Smooth muscle cell (in vitro differentiated cells): ENCODE results near the gene KIF26A. TPM values are rescaled to one million over a fixed set of nuclear protein-coding genes. Genes with fewer than 3 reads are reported as not detected.

Source experiments
- DNase-seq: peaks from one replicate; lab custom pipeline; 2025; ENCODE audit not compliant: unreplicated experiment; lab: John Stamatoyannopoulos, UW
- H2AFZ ChIP-seq: fragments of 200-600 bp; sonication (generic); 2 replicates; pipeline ENCODE4 v1.6.0; 2016; ENCODE audit warnings: antibody characterized with exemption, low read depth, mild to moderate bottlenecking
- H3F3A ChIP-seq: fragments of 200-600 bp; sonication (generic); 2 replicates; pipeline ENCODE4 v1.6.0; 2017; ENCODE audit warnings: antibody characterized with exemption, low read depth
- H3K27ac ChIP-seq: fragments of 200-600 bp; sonication (generic); 2 replicates; pipeline ENCODE4 v1.5.1; 2016; ENCODE audit warnings: low read depth, mild to moderate bottlenecking
- H3K27me3 ChIP-seq: fragments of 200-600 bp; sonication (generic); 2 replicates; pipeline ENCODE4 v1.6.1; 2016; ENCODE audit warnings: low read depth, mild to moderate bottlenecking
- H3K36me3 ChIP-seq: fragments of 200-600 bp; sonication (generic); 2 replicates; pipeline ENCODE4 v1.5.1; 2016; ENCODE audit warnings: low read depth
- H3K4me1 ChIP-seq: fragments of 200-600 bp; sonication (generic); 2 replicates; pipeline ENCODE4 v1.5.1; 2016; ENCODE audit warnings: low read depth
- H3K4me2 ChIP-seq: fragments of 200-600 bp; sonication (generic); 2 replicates; pipeline ENCODE4 v1.6.0; 2016; ENCODE audit warnings: mild to moderate bottlenecking
- H3K4me3 ChIP-seq: fragments of 200-600 bp; sonication (generic); 2 replicates; pipeline ENCODE4 v1.5.1; 2016; ENCODE audit warnings: mild to moderate bottlenecking
- H3K79me2 ChIP-seq: fragments of 200-600 bp; sonication (generic); 2 replicates; pipeline ENCODE4 v1.6.0; 2016; ENCODE audit warnings: low read depth, mild to moderate bottlenecking
- H3K9ac ChIP-seq: fragments of 200-600 bp; sonication (generic); 2 replicates; pipeline ENCODE4 v1.6.0; 2016; ENCODE audit warnings: low read depth
- H3K9me3 ChIP-seq: fragments of 200-600 bp; sonication (generic); replicated peaks from 2 replicates; pipeline ENCODE4 v1.5.1; 2016; ENCODE audit warnings: low read depth
- H4K20me1 ChIP-seq: fragments of 200-600 bp; sonication (generic); 2 replicates; pipeline ENCODE4 v1.6.0; 2016; ENCODE audit warnings: low read depth
- CTCF ChIP-seq: fragments of 200-600 bp; sonication (generic); IDR thresholded peaks from 2 replicates; pipeline ENCODE4 v1.5.1; 2017; ENCODE audit warnings: borderline replicate concordance, mild to moderate bottlenecking, antibody characterized with exemption; ENCODE audit not compliant: insufficient read depth, poor library complexity, severe bottlenecking
- WGBS: methylation state at CpG from one replicate; pipeline ENCODE4 v1.1.7; 2016; ENCODE audit warnings: low lambda C conversion rate; 5-methylcytosine and 5-hydroxymethylcytosine counted together
- polyA plus RNA-seq: library from polyadenylated mRNA; unstranded; fragments of >200 nt; fragmentation: Nextera tagmentation; extraction: Ambion mirVana; gene quantifications from 2 replicates; pipeline ENCODE4 v1.2.1, GENCODE V29; 2016
- total RNA-seq: library from RNA; depleted of rRNA; stranded (reverse); fragments of >200 nt; gene quantifications from 2 replicates; pipeline ENCODE4 v1.2.3, GENCODE V29; 2014

Gene KIF26A
- total and polyA plus RNA-seq, 2 experiments from 2014 or later: 4.4 to 5.9 TPM

GRCh38 chr14:104107611-104108569 is 30.5 kb upstream of the KIF26A start:
- Histone ChIP-seq H3K4me3 (no peak overlapping the region), H3K79me2 (no peaks in the 10 kb centered on the region), H3K36me3 (no peaks in the 10 kb centered on the region), H4K20me1 (no peaks in the 10 kb centered on the region), H3K9me3 (no peaks in the 10 kb centered on the region), H3K27ac (no peak overlapping the region), H2AFZ (no peak overlapping the region), H3K9ac (no peak overlapping the region), H3K27me3 (no peaks in the 10 kb centered on the region), H3F3A (no peaks in the 10 kb centered on the region), H3K4me1 (peaks cover 6% of the 10 kb centered on the region), H3K4me2 (peak overlapping the region; percentile 51)
- no peak for DNase-seq
- no peak for TF ChIP-seq CTCF
- WGBS: 72% methylated on average over 21 of the region's 32 CpGs

DNA sequence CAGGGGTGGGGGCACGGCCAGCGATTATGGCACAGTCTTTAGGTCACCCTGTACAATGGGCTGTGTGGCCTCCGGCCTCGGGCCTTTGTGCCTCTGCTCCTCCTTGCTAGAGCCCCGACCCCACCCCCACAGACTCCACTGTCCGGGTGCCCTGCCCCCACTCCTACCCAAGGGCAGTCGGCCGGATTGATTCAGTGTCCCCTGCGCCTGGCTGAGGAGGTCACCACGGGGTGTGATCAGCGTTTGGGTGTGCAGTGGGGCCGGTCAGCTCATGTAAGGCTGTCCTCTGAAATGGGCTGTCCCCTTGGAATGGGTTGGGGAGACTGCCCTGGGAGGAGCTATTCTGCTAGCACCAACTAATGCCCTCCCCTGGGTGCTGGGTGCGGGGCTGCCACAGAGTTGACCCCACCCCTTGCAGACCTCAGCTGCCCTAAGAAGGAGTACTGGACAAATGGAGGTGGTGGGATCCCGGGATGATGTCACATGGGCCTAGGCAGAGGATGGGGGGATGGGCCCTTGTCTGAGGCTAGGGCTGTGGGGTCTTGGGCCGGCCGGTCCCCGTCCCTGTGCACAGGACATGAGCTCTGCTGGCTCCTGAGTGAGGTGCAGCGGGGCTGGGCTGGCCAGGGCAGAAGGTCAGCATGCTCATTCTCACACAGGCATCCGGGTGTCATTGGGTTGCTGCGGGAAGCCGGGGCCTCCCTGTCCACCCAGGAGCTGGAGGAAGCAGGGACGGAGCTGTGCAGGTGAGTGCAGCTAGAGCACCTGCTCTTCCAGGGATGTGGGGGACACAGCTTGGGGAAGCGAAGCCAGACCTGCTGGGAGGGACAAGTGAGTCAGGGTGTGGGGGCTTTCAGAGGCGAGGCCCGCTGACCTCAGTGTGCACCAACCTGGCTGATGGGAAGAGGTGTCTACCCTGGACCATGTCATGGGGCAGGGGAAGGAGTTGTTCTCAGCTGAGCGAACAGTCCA is 29.5 kb upstream of the KIF26A start:
- WGBS: 73% methylated on average over 20 of the region's 26 CpGs
- H3K9ac ChIP-seq: no peak overlapping the region
- no peak for DNase-seq

DNA sequence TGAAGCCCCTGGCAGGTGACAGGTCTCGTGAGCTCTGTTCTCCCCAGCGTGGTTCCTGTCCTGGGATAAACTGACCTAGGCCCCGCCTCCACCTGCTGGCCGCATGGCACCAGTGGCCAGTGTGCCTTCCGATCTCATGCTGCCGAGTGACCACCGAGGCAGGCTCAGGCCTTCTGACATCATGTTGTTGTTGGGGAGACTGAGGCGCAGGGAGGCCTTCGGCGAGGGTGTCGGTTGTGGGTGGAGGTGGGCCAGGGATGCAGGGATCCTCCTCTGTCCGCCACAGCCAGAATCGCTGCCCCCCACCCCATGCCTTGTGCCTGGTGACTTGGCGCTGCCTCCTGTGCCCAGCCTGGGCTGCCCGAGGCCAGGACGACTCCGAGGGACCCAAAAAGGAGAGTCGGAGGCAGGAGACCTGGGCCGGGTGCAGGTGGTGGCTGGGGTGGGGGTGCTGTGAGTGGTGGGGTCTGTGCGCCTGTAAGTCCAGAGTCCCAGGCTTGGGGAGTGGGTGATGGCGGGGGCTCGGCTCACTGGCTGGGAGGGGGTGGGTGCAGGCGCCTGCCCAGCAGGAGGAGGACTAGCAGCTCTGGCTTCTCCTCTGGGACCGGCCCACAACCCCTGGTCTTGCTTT is 28.5 kb upstream of the KIF26A start:
- Histone ChIP-seq H3K4me1 (peaks cover 6% of the 10 kb centered on the region), H3K27me3 (peaks cover 2% of the 10 kb centered on the region), H4K20me1 (no peaks in the 10 kb centered on the region), H3F3A (no peaks in the 10 kb centered on the region), H3K27ac (no peak overlapping the region), H3K36me3 (no peaks in the 10 kb centered on the region), H3K4me3 (no peak overlapping the region), H3K9ac (no peak overlapping the region), H2AFZ (no peak overlapping the region), H3K9me3 (no peaks in the 10 kb centered on the region), H3K4me2 (no peak overlapping the region), H3K79me2 (no peaks in the 10 kb centered on the region)
- no peak for DNase-seq
- WGBS: 91% methylated on average over 21 of the region's 24 CpGs
- TF ChIP-seq CTCF: no peak

More for the DNA sequence above, 29.5 kb upstream of the KIF26A start:
- Histone ChIP-seq H3K27me3 (no peaks in the 10 kb centered on the region), H3K27ac (no peak overlapping the region), H3K79me2 (no peaks in the 10 kb centered on the region), H4K20me1 (no peaks in the 10 kb centered on the region), H3K4me3 (no peak overlapping the region), H3K4me1 (peaks cover 6% of the 10 kb centered on the region), H2AFZ (no peak overlapping the region), H3K9me3 (no peaks in the 10 kb centered on the region), H3K4me2 (peak overlapping the region; percentile 51), H3K36me3 (no peaks in the 10 kb centered on the region), H3F3A (no peaks in the 10 kb centered on the region)
- no peak for TF ChIP-seq CTCF
